ENCODE data around the gene GPC2. TPM values are rescaled to one million over a fixed set of nuclear protein-coding genes. Genes with fewer than 3 reads are reported as not detected.
A peak's percentile ranks its signal among the peaks of the same experiment; 100 is the strongest.
"Not testable (repeated sequence)": the region's sequence is repeated elsewhere in the genome, so short reads cannot be mapped to it uniquely, and the experiment has no call there.

GPC2 gene
- total RNA-seq, 2 experiments from 2014 or later = 5.3 to 6.1 TPM

DNA sequence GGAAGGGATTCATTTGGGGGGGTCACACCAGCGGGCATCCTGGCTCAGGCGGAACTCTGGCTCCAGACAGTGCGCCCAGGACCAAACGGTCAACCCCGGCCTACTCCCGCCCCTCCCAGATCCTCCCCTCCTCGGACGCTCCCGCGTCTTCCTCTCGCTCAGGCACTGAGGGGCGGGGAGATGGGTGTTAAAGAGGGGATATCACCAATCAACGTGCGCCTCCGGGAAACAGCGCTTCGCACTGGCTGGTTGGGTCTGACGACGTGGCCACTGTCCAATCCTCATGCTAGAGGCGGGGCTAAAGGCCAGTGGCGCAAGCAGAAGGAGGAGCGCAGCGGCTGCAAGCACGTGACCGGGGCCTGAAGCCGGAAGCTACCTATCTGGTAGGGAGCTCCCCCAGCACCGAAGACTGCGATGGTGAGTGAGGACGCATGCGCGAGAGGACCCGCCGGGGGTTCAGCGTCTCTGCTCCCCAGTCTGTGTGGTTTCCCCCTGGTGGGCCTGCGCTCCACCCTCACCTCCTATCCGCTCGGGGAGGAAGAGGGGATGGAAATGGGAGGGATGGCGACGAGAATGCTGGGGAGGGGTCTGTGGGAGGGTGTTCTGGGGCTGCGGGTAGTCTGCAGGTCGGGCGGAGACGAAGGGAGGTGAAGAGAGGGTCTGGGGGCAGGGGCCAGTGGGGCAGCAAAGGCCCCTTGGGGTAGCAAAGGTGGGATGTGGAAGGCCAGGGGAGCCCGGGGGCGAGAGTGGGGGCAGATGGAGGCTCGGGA, 28.4 kb downstream of the GPC2 start, which contains the start of gene LAMTOR4:
LAMTOR4 (plus strand) TSS at position 360 of the 770 bp plus-strand sequence; CDS start at position 415, 55 bp downstream.
- Mint-ChIP-seq H3K27me3 (no peaks in the 10 kb centered on the region), H3K4me1 (peaks cover 29% of the 10 kb centered on the region), H3K9me3 (ENCODE audit: low read depth) (no peaks in the 10 kb centered on the region), H3K36me3 (ENCODE audit: low read depth) (peaks cover 33% of the 10 kb centered on the region), H3K4me3 (peak within 1 kb of the TSS; percentile 94), H3K27ac (peak within 1 kb of the TSS; percentile 97)
- POLR2A ChIA-PET = interaction anchor here (0.6 to 1.6 kb wide), 13 partner anchors 10 to 651 kb away, joined by 3 to 11 read pairs (median 5); partner anchors contain the start of genes AP4M1, GPC2, MBLAC1 and MEPCE
- DNase-seq (peak; percentile 99), ATAC-seq (peak; percentile 98)
- intact Hi-C loops (cut with DNase I, micrococcal nuclease) = loop anchor here (1.0 to 10.0 kb wide), 13 partner anchors 10 to 438 kb away; partner anchors contain the start of genes GPC2 (in 2 of the 2), STAG3 (in 2 of the 2), TRAPPC14 (in 2 of the 2) and AP4M1 (in 1 of the 2)
- CTCF ChIA-PET = interaction anchor here (0.7 to 5.1 kb wide), 8 partner anchors 11 to 557 kb away, joined by 3 to 41 read pairs (median 3); partner anchors contain the start of gene MBLAC1

DNA sequence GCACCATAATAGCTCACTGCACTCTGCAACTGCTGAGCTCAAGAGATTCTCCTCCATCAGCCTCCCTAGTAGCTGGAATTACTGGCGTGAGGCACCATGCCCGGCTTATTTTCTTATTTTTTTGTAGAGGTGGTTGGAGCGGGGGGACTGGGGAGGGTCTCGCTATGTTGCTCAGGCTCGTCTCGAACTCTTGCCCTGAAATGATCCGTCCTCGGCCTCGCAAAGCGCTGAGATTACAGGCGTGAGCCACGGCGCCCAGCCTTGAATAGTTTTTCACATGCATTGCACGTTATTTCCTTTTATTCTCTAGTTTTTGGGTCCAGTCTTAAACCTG, 29.0 kb downstream of the GPC2 start:
- Mint-ChIP-seq H3K36me3 (ENCODE audit: low read depth) (peaks cover 28% of the 10 kb centered on the region), H3K4me1 (peaks cover 26% of the 10 kb centered on the region), H3K27me3 (no peaks in the 10 kb centered on the region), H3K27ac (peak overlapping the region; percentile 97), H3K4me3 (peak overlapping the region; percentile 94), H3K9me3 (ENCODE audit: low read depth) (no peaks in the 10 kb centered on the region)
- ChIA-PET CTCF (interaction anchor here (0.9 to 5.1 kb wide), 7 partner anchors 10 to 557 kb away, joined by 3 to 41 read pairs (median 3); partner anchors contain the start of gene MBLAC1), POLR2A (interaction anchor here (0.7 to 1.6 kb wide), 10 partner anchors 18 to 650 kb away, joined by 3 to 11 read pairs (median 4); partner anchors contain the start of genes AP4M1, GPC2, MBLAC1 and MEPCE)
- intact Hi-C loops (cut with DNase I, micrococcal nuclease) = loop anchor here (1.0 to 10.0 kb wide), 13 partner anchors 10 to 438 kb away; partner anchors contain the start of genes GPC2 (in 2 of the 2), STAG3 (in 2 of the 2), TRAPPC14 (in 2 of the 2) and AP4M1 (in 1 of the 2)
- DNase-seq (no peak), ATAC-seq (peak; percentile 6)

DNA sequence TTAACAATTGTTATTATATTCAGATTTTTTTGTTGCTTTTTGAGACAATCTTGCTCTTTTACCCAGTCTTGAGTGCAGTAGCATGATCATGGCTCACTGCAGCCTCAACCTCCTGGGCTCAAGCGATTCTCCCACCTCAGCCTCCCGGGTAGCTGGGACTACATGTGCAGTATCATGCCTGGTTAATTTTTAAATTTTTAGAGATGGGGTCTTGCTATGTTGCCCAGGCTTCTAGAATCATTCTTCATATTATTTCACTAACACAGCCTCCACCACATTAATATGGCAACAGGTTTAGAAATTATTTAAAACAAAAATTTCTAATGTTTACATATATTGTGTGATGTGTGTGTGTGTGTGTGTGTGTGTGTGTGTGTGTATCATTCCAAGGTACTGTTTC, 29.9 kb downstream of the GPC2 start:
- ATAC-seq = no peak
- Mint-ChIP-seq H3K4me3 (no peak overlapping the region), H3K27ac (no peak overlapping the region), H3K36me3 (ENCODE audit: low read depth) (peaks cover 21% of the 10 kb centered on the region), H3K9me3 (ENCODE audit: low read depth) (no peaks in the 10 kb centered on the region), H3K27me3 (no peaks in the 10 kb centered on the region), H3K4me1 (peaks cover 22% of the 10 kb centered on the region)
- intact Hi-C loops (cut with DNase I, micrococcal nuclease) = loop anchor here in 1 of 2 experiments (10.0 kb wide), 1 partner anchor 198 kb away; no protein-coding TSS in a partner anchor
- DNase-seq = no peak
- ChIA-PET POLR2A (interaction anchor here (0.7 kb wide), 1 partner anchor 19 kb away, joined by 3 read pairs; no protein-coding TSS in a partner anchor), CTCF (interaction anchor here (1.0 to 5.1 kb wide), 3 partner anchors 14 to 260 kb away, joined by 3 to 41 read pairs (median 9); no protein-coding TSS in a partner anchor)

DNA sequence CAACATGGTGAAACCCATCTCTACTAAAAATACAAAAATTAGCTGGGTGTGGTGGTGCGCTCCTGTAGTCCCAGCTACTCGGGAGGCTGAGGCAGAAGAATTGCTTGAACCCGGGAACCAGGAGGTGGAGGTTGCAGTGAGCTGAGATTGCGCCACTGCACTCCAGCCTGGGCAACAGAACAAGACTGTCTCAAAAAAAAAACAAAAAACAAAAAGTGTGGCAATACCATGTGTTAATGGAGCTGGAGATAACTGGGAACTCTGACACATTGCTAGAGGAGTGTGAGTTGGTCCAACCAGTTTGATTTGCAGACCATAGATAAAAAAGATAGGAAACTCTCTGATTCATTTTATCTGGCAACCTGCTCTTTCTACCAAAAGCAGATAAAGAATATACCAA, 30.8 kb downstream of the GPC2 start:
- peaks cover 13% of the 10 kb centered on the region for H3K36me3 Mint-ChIP-seq (ENCODE audit: low read depth)
- intact Hi-C loops (cut with DNase I, micrococcal nuclease) = loop anchor here in 1 of 2 experiments (10.0 kb wide), 1 partner anchor 198 kb away; no protein-coding TSS in a partner anchor
- ChIA-PET CTCF (interaction anchor here (5.1 kb wide), 1 partner anchor 13 kb away, joined by 41 read pairs; no protein-coding TSS in a partner anchor), POLR2A (interaction anchor here (0.6 to 0.7 kb wide), 2 partner anchors 22 to 25 kb away, joined by 3 read pairs; no protein-coding TSS in a partner anchor)
- not testable (repeated sequence) for H3K4me3 Mint-ChIP-seq; H3K27me3 Mint-ChIP-seq; H3K27ac Mint-ChIP-seq; ATAC-seq; DNase-seq; H3K9me3 Mint-ChIP-seq (ENCODE audit: low read depth)
- peaks cover 17% of the 10 kb centered on the region for H3K4me1 Mint-ChIP-seq

DNA sequence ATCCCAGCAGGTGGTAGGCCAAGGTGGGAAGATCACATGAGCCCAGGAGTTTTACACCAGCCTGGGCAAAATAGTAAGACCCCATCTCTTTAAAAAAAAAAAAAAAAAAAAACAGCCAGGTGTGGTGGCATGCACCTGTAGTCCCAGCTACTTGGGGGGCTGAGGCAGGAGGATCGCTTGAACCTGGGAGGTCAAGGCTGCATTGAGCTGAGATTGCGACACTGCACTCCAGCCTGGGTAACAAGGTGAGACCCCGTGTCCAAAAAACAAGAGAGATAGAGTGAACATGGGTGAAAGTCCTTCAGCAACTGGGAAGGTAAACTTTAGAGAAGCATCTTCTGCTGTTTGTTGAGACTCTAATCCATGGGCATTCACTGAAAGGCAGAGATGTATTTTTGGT, 34.7 kb downstream of the GPC2 start:
- no peak for DNase-seq
- POLR2A ChIA-PET = no interaction called here
- Mint-ChIP-seq H3K4me3 (no peak overlapping the region), H3K9me3 (ENCODE audit: low read depth) (no peaks in the 10 kb centered on the region), H3K4me1 (peaks cover 9% of the 10 kb centered on the region), H3K27me3 (no peaks in the 10 kb centered on the region), H3K36me3 (ENCODE audit: low read depth) (no peaks in the 10 kb centered on the region), H3K27ac (no peak overlapping the region)
- ATAC-seq = no peak
- CTCF ChIA-PET = interaction anchor here (0.6 to 5.2 kb wide), 4 partner anchors 11 to 86 kb away, joined by 3 to 33 read pairs (median 4); partner anchors contain the start of gene MBLAC1
- intact Hi-C loops (cut with DNase I, micrococcal nuclease) = loop anchor here in 1 of 2 experiments (10.0 kb wide), 1 partner anchor 202 kb away; no protein-coding TSS in a partner anchor

DNA sequence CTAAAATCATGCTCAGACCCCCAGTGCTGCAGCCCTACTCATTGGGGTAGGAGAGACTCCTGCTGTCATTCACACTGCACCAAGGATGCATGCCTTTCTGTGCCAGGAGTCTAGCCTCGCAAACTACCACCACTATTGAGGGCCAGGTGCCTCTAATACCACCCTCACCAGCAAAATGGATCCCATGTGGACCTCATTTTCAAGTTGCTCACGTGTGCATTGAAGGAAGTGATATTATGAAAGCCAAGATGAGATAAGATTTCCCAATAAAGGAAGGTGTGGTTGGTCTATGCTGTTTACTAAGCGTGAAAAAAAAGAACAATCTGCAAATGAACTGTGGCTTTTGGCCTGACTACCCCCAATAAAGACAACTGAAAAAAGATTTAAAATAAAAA, 35.6 kb downstream of the GPC2 start:
- Mint-ChIP-seq H3K27me3 (no peaks in the 10 kb centered on the region), H3K4me3 (no peak overlapping the region), H3K9me3 (ENCODE audit: low read depth) (no peaks in the 10 kb centered on the region), H3K27ac (no peak overlapping the region), H3K36me3 (ENCODE audit: low read depth) (no peaks in the 10 kb centered on the region), H3K4me1 (peaks cover 9% of the 10 kb centered on the region)
- CTCF ChIA-PET = interaction anchor here (0.5 to 5.2 kb wide), 3 partner anchors 10 to 107 kb away, joined by 3 to 33 read pairs (median 3); no protein-coding TSS in a partner anchor
- DNase-seq (no peak), ATAC-seq (no peak)
- POLR2A ChIA-PET = interaction anchor here (0.9 kb wide), 1 partner anchor 69 kb away, joined by 3 read pairs; no protein-coding TSS in a partner anchor
- intact Hi-C loops (cut with DNase I, micrococcal nuclease) = loop anchor here in 1 of 2 experiments (10.0 kb wide), 1 partner anchor 203 kb away; no protein-coding TSS in a partner anchor

DNA sequence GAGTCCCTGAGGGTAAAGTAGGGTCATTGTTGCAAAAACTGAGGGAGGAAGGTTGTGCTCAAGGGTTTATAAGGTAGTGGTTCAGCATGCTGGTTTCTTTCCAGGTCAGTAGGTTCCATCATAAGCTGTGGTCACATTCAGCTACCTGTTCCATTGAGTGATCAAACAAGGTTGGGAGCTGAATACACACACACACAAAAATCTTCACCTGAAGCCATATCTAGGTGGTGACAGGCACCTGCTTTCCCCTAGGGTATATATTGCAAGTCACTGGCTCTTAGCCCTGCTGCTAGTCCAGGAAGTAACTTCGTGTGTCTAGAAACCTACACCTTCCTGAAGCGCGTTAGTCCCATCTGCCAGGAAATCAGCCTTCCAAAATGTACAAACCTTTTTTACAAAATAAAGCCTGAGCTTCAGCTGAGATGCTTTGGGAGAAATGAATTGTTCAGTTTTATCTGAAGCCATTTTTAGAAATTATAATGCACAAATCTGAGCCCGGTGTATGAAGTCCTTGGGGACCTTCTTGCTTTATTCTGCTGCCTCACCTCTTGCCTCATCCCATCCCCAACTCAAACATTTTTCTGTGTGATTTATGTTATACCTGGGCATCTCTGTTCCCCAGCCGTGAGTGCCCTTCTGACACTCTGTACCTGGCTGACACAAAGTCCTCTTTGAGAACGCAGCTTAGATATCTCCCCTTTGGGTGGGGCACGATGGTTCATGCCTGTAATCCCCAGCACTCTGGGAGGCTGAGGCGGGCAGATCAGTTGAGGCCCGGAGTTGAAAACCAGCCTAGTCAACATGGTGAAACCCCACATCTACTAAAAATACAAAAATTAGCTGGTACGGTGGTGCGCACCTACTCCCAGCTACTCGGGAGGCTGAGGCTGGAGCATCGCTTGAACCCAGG, 39.1 kb downstream of the GPC2 start:
- Mint-ChIP-seq H3K36me3 (ENCODE audit: low read depth) (no peaks in the 10 kb centered on the region), H3K4me3 (no peak overlapping the region), H3K27ac (peak overlapping the region; percentile 21), H3K27me3 (no peaks in the 10 kb centered on the region), H3K4me1 (peaks cover 9% of the 10 kb centered on the region), H3K9me3 (ENCODE audit: low read depth) (no peaks in the 10 kb centered on the region)
- ChIA-PET CTCF (interaction anchor here (0.6 to 1.6 kb wide), 11 partner anchors 9 to 756 kb away, joined by 3 to 6 read pairs (median 4); partner anchors contain the start of gene LAMTOR4), POLR2A (interaction anchor here (0.6 kb wide), 1 partner anchor 12 kb away, joined by 4 read pairs; no protein-coding TSS in a partner anchor)
- intact Hi-C loops (cut with DNase I, micrococcal nuclease) = no loop called here
- ATAC-seq (peak; percentile 47), DNase-seq (no peak)

DNA sequence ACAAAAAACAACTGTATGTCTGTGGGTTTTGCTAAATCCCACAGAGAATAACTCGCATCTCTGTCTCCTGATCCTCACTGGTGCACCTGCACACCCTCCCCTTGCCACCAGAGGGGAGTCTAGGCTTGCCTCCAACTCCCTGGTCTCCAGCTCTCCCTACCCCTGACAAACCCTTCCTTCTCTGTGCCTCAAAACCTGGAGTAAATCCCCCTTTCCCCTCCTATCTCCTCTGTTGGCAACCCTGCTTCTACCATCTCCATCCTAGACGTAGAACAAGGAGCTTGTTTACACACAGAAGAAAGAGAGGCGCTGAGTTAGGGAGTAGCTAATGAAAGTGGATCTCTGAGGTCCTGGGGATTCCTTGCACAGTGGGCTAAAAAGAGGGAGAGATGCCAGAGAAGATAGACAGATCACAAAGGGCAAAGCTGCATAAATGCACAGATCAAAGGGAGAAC, 44.5 kb downstream of the GPC2 start:
- CTCF ChIA-PET = interaction anchor here (0.6 to 5.0 kb wide), 32 partner anchors 9 to 321 kb away, joined by 3 to 41 read pairs (median 4); partner anchors contain the start of genes CNPY4, GPC2, LAMTOR4 and MCM7
- H3K4me3 Mint-ChIP-seq = no peak overlapping the region
- H3K27ac Mint-ChIP-seq = no peak overlapping the region
- intact Hi-C loops (cut with DNase I, micrococcal nuclease) = loop anchor here (1.0 to 5.0 kb wide), 6 partner anchors 89 to 318 kb away; no protein-coding TSS in a partner anchor
- DNase-seq (peak; percentile 82), ATAC-seq (peak; percentile 81)
- H3K27me3 Mint-ChIP-seq = no peaks in the 10 kb centered on the region
- no peaks in the 10 kb centered on the region for H3K36me3 Mint-ChIP-seq (ENCODE audit: low read depth)
- H3K4me1 Mint-ChIP-seq = peaks cover 10% of the 10 kb centered on the region
- POLR2A ChIA-PET = interaction anchor here (0.7 kb wide), 1 partner anchor 19 kb away, joined by 3 read pairs; no protein-coding TSS in a partner anchor
- H3K9me3 Mint-ChIP-seq (ENCODE audit: low read depth) = no peaks in the 10 kb centered on the region

DNA sequence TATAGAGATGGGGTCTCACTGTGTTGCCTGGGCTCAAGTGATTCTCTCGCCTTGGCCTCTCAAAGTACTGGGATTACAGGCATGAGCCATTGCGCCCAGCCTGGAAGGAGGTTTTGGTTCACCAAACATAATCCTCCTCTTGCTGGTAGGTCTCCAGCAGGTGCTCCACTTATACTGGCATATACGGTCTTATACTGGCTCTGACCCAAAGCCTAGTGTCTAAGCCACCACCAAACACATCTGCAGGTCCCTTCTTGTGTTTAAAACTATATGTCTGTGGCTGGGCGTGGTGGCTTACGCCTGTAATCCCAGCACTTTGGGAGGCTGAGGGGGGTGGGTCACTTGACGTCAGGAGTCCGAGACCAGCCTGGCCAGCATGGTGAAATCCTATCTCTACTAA, 45.1 kb downstream of the GPC2 start:
- intact Hi-C loops (cut with DNase I, micrococcal nuclease) = loop anchor here (1.0 to 5.0 kb wide), 6 partner anchors 89 to 318 kb away; no protein-coding TSS in a partner anchor
- Mint-ChIP-seq H3K9me3 (ENCODE audit: low read depth) (no peaks in the 10 kb centered on the region), H3K27ac (no peak overlapping the region), H3K4me1 (peaks cover 9% of the 10 kb centered on the region), H3K4me3 (no peak overlapping the region), H3K27me3 (no peaks in the 10 kb centered on the region), H3K36me3 (ENCODE audit: low read depth) (no peaks in the 10 kb centered on the region)
- DNase-seq (no peak), ATAC-seq (no peak)
- CTCF ChIA-PET = interaction anchor here (0.6 to 5.0 kb wide), 26 partner anchors 8 to 321 kb away, joined by 3 to 41 read pairs (median 5); partner anchors contain the start of genes CNPY4, GPC2, LAMTOR4 and PVRIG
- POLR2A ChIA-PET = interaction anchor here (1.1 kb wide), 1 partner anchor 12 kb away, joined by 4 read pairs; no protein-coding TSS in a partner anchor
